Measurements from ENCODE around the gene GRID1.

GRID1 gene

DNA sequence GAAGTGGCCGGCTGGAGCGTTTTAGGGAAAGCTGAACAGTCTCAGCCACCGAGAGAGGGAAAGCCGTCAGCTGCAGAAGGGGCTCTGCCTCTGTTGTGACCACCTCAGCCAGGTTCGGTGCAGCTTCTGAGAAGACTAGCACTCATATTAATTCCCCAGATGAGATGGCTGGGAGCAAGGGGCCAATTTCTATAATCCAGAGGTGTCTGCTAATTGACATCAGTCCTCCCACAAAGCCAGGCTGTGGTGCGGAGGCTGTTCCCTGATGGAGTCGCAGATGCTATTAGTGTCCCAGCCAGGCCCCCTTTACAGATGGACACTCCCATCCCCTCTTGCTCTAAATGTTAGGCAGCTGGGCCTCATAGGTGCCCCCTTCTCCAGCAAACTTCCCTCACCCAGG, 133.5 kb downstream of the GRID1 start:
- TF ChIP-seq TAF1 (IDR thresholded peaks at IDR 0.05; ENCODE audit: low read depth, low read length): no peak
- no peak for TF ChIP-seq PAX5 (IDR thresholded peaks at IDR 0.05; ENCODE audit: insufficient read depth, low read length, severe bottlenecking)
- TF ChIP-seq POLR2A (IDR thresholded peaks at IDR 0.05; ENCODE audit: low read depth, low read length): no peak
- no peak for TF ChIP-seq POU2F2 (IDR thresholded peaks at IDR 0.05; ENCODE audit: low read depth, low read length)
- no peak for TF ChIP-seq SPI1 (IDR thresholded peaks at IDR 0.05; ENCODE audit: low read depth, low read length)
- TF ChIP-seq POLR2AphosphoS5 (IDR thresholded peaks at IDR 0.05; ENCODE audit: low read depth, low read length): no peak
- DNase-seq (ENCODE audit: insufficient read length, low spot score) (no peak), FAIRE-seq (no peak)

DNA sequence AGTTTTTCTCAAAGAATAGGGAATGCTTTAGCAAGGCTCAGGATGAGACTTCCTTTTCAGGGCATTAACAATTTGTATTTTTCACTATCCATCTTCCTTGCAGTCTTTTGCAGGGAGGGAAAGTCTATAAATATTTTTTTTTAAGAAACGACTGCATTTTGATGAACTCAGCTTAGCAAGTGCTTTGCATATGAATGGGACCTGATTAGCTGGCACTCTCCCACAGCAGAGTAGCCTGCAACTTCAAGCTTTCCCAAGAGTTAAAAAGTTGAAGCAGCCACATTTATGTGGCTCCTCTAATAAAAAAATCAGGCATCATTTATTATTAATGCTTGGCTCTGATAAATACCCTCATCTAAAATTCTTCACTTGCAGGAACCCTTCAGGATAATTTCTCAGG, 134.0 kb downstream of the GRID1 start:
- no peak for TF ChIP-seq TAF1 (IDR thresholded peaks at IDR 0.05; ENCODE audit: low read depth, low read length)
- TF ChIP-seq POU2F2 (IDR thresholded peaks at IDR 0.05; ENCODE audit: low read depth, low read length): no peak
- TF ChIP-seq POLR2A (IDR thresholded peaks at IDR 0.05; ENCODE audit: low read depth, low read length): no peak
- TF ChIP-seq POLR2AphosphoS5 (IDR thresholded peaks at IDR 0.05; ENCODE audit: low read depth, low read length): no peak
- TF ChIP-seq PAX5 (IDR thresholded peaks at IDR 0.05; ENCODE audit: insufficient read depth, low read length, severe bottlenecking): no peak
- no peak for TF ChIP-seq SPI1 (IDR thresholded peaks at IDR 0.05; ENCODE audit: low read depth, low read length)
- FAIRE-seq (no peak), DNase-seq (ENCODE audit: insufficient read length, low spot score) (no peak)

DNA sequence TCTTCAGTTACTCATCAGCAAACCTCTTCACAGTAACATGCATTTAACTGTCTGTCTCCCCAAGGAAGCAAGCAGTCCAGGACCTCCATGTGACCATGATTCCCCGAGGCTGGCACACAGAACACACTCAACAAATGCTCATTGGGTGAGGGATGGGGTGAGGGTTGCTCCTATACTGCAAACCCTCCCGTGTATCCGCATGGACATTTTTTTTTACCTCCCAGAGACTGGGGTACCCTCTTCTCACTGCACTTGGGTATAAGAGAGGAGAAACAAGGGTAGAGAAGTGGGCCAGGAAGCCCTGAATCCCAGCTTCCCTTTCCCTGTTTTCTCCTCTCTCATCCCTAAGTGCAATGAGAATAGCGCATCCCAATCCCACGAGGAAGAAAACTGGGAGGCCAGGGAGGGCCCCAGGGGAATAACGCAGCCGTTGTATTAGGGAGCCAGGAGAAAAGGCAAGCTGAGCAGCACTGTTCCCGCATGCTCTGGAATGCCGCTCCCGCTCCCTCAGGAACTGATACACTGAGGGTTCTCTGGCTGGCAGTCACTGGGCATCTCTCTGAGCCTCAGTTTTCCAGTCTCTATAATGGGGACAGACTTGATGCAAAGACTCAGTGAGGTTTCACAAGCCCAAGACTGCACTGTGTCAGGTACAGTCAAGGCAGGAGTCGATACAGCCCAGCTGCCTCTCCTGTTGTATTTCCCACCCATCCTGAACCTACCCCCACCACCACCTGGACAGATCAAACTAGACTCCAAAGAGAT, 134.6 kb downstream of the GRID1 start:
- TF ChIP-seq PAX5 (IDR thresholded peaks at IDR 0.05; ENCODE audit: insufficient read depth, low read length, severe bottlenecking): no peak
- TF ChIP-seq POU2F2 (IDR thresholded peaks at IDR 0.05; ENCODE audit: low read depth, low read length): no peak
- TF ChIP-seq SPI1 (IDR thresholded peaks at IDR 0.05; ENCODE audit: low read depth, low read length): no peak
- no peak for TF ChIP-seq POLR2AphosphoS5 (IDR thresholded peaks at IDR 0.05; ENCODE audit: low read depth, low read length)
- TF ChIP-seq POLR2A (IDR thresholded peaks at IDR 0.05; ENCODE audit: low read depth, low read length): no peak
- TF ChIP-seq TAF1 (IDR thresholded peaks at IDR 0.05; ENCODE audit: low read depth, low read length): no peak
- no peak for FAIRE-seq

DNA sequence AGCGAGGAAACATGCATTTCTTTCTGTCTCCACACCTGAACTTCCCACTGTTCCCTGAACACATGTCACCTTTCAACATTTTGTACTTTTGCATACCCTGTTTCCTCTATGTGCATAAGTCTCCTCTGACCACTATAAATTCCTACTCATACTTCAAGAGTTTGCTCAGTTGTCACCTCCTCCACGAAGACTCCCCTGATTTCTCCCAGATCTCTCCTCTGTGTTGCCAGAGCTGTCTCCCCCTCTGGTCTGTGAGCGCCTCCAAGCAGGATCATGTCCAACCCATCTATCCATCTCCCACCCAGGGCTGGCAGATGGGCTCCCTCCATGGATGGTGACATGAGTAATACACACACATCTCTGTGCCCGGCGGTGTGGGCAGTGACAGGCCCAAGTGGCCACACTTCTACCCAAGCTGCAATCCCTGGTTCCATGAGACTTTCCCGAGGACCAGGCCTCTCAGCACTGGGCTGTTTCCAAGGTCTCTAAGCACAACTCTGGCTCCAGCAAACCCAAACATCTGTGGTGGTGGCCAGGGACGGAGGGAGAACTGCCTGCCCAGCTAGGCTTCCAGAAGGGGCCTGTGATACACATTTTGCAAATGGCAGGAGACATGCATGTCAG, 135.9 kb downstream of the GRID1 start:
- DNase-seq (ENCODE audit: insufficient read length, low spot score): no peak
- no peak for TF ChIP-seq POLR2AphosphoS5 (IDR thresholded peaks at IDR 0.05; ENCODE audit: low read depth, low read length)
- TF ChIP-seq PAX5 (IDR thresholded peaks at IDR 0.05; ENCODE audit: insufficient read depth, low read length, severe bottlenecking): no peak
- TF ChIP-seq SPI1 (IDR thresholded peaks at IDR 0.05; ENCODE audit: low read depth, low read length): no peak
- TF ChIP-seq POLR2A (IDR thresholded peaks at IDR 0.05; ENCODE audit: low read depth, low read length): no peak
- TF ChIP-seq TAF1 (IDR thresholded peaks at IDR 0.05; ENCODE audit: low read depth, low read length): no peak
- TF ChIP-seq POU2F2 (IDR thresholded peaks at IDR 0.05; ENCODE audit: low read depth, low read length): no peak
- no peak for FAIRE-seq

More for the DNA sequence above, 134.6 kb downstream of the GRID1 start:
- DNase-seq (ENCODE audit: insufficient read length, low spot score): no peak

DNA sequence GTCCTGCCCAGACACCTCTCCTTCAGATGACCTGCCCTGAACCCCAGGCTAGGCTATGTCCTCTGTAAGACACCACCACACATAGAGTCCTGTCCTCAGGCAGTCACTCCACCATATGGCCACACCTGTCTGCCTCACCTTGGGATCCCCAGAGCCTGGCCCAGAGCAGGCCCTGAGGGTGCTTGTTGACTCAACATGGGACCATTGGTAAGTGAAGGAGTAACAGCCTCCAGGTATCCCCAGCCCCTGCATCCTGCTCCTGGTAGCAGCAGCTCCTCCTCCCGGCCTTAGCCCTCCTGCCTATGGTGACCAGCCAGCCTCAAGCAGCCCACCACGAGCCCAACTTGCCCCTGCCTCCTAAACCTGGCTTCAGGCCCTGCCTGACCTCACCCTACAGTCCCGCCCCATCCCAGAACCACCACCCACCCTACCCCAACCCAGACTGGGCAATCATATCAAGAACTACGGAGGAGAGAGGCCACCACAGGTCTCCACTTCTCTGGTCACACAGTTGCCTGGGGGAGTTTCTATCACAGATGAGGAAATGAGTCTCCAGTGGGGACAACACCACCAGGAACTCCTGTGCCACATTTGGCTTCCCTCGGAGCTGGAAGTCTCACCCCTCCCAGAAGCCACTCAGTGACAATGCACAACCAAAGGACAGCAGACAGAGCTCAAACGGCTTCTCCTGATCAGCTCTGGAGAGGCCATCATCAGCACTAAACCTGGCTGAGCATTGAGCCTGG, 136.6 kb downstream of the GRID1 start:
- TF ChIP-seq POLR2A (IDR thresholded peaks at IDR 0.05; ENCODE audit: low read depth, low read length) (no peak), SPI1 (IDR thresholded peaks at IDR 0.05; ENCODE audit: low read depth, low read length) (no peak), PAX5 (IDR thresholded peaks at IDR 0.05; ENCODE audit: insufficient read depth, low read length, severe bottlenecking) (no peak), TAF1 (IDR thresholded peaks at IDR 0.05; ENCODE audit: low read depth, low read length) (no peak), POU2F2 (IDR thresholded peaks at IDR 0.05; ENCODE audit: low read depth, low read length) (no peak), POLR2AphosphoS5 (IDR thresholded peaks at IDR 0.05; ENCODE audit: low read depth, low read length) (no peak)
- DNase-seq (ENCODE audit: insufficient read length, low spot score) (no peak), FAIRE-seq (no peak)

DNA sequence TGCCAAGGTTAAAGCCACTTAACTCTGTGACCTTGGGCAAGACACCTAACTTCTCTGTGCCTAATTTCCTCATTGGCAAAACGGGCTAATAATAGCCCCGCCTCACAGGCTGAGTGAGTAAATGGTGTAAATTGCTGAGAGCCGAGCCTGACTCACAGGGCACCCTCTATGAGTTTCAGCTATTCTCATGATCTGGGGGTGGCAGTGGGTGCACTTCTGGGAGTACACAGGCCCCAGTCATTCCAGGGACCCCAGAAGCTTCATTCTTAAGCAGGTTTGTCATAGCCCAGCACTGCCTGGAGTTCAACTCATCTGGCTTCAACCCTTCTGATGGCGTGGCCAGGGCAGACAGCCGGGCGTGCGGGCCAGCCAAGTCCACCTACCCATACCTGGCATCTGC, 137.2 kb downstream of the GRID1 start:
- TF ChIP-seq TAF1 (IDR thresholded peaks at IDR 0.05; ENCODE audit: low read depth, low read length) (no peak), PAX5 (IDR thresholded peaks at IDR 0.05; ENCODE audit: insufficient read depth, low read length, severe bottlenecking) (no peak), POLR2AphosphoS5 (IDR thresholded peaks at IDR 0.05; ENCODE audit: low read depth, low read length) (no peak), POLR2A (IDR thresholded peaks at IDR 0.05; ENCODE audit: low read depth, low read length) (no peak), POU2F2 (IDR thresholded peaks at IDR 0.05; ENCODE audit: low read depth, low read length) (no peak), SPI1 (IDR thresholded peaks at IDR 0.05; ENCODE audit: low read depth, low read length) (no peak)
- no peak for FAIRE-seq
- DNase-seq (ENCODE audit: insufficient read length, low spot score): no peak

DNA sequence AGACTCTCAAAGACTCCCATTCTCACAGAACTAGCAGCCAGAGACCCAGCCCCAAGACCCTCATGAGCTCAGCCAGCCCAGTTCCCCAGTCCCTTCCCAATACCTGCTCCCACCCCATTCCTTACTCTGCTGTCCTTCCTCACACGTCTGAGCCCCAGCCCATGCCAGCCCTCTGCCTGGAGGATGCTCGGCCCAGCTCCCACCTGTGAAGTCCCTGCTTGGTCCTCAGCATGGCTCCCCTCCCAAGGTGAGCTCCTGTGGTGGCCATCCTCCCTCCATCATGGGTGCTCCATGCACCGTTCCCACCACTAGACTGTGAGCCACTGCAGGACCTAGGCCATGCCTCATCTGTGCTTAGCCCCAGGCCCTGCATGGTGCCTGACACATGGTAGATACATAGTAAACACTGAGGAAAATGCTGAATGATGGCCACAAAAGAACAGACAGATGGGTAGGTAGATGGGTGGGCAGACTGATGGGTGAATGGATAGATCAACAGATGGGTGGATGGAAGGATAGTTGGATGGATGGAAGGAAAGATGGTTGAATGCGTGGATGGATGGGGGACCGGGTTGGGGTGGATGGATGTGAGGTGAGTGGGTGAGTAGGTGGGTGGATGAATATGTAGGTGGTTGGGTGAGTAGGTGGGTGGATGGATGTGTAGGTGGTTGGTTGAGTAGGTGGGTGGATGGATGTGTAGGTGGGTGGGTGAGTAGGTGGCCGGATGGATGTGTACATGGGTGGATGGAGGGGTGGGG, 138.9 kb downstream of the GRID1 start:
- FAIRE-seq (no peak), DNase-seq (ENCODE audit: insufficient read length, low spot score) (no peak)
- TF ChIP-seq POLR2A (IDR thresholded peaks at IDR 0.05; ENCODE audit: low read depth, low read length): no peak
- no peak for TF ChIP-seq PAX5 (IDR thresholded peaks at IDR 0.05; ENCODE audit: insufficient read depth, low read length, severe bottlenecking)
- no peak for TF ChIP-seq POU2F2 (IDR thresholded peaks at IDR 0.05; ENCODE audit: low read depth, low read length)
- no peak for TF ChIP-seq TAF1 (IDR thresholded peaks at IDR 0.05; ENCODE audit: low read depth, low read length)
- no peak for TF ChIP-seq POLR2AphosphoS5 (IDR thresholded peaks at IDR 0.05; ENCODE audit: low read depth, low read length)

DNA sequence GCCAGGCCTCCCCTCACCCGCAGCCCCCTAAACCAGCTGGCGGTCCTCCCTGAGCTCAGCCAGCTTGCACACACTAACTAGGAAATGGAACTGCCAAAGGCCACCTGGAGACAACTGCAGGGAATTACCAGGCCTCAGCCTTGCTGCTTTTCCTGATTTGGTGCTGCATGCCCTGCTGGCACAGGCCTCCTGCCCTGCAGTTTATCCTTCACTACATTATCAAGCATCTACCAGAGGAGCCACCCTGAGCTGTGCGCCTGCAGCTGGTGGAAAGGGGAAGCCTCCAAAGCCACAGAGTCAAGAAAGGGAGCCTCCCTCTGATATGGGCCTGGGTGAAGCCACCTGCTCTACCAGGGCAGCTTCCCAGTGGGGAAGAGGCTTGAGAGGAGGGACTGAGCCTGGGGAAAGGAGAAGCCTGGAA, 139.8 kb downstream of the GRID1 start:
- TF ChIP-seq POU2F2 (IDR thresholded peaks at IDR 0.05; ENCODE audit: low read depth, low read length) (no peak), POLR2AphosphoS5 (IDR thresholded peaks at IDR 0.05; ENCODE audit: low read depth, low read length) (no peak), POLR2A (IDR thresholded peaks at IDR 0.05; ENCODE audit: low read depth, low read length) (no peak), SPI1 (IDR thresholded peaks at IDR 0.05; ENCODE audit: low read depth, low read length) (no peak), PAX5 (IDR thresholded peaks at IDR 0.05; ENCODE audit: insufficient read depth, low read length, severe bottlenecking) (no peak), TAF1 (IDR thresholded peaks at IDR 0.05; ENCODE audit: low read depth, low read length) (no peak)
- DNase-seq (ENCODE audit: insufficient read length, low spot score) (no peak), FAIRE-seq (no peak)

Measured in GM12891 (cell line).